Measurements from ENCODE around the gene LRRC4C. TPM values are rescaled to one million over a fixed set of nuclear protein-coding genes. Genes with fewer than 3 reads are reported as not detected.

The LRRC4C gene
- total RNA-seq, 2 donors from 2014 or later, result 0.84 to 0.95 TPM

GRCh38 chr11:40295466-40295865 lies 1164.0 kb downstream of the LRRC4C start:
- Mint-ChIP-seq H3K4me1 (peaks cover 4% of the 10 kb centered on the region), H3K27me3 (ENCODE audit: insufficient read depth) (peaks cover 36% of the 10 kb centered on the region), H3K9me3 (no peaks in the 10 kb centered on the region), H3K4me3 (no peak overlapping the region), H3K27ac (no peak overlapping the region), H3K36me3 (ENCODE audit: low read depth) (no peaks in the 10 kb centered on the region)
- H3K27me3 ChIP-seq (ENCODE audit: control insufficient read depth, insufficient read depth, low read length, poor library complexity, severe bottlenecking), result peaks cover 25% of the 10 kb centered on the region
- H3K4me1 ChIP-seq (ENCODE audit: control insufficient read depth, insufficient read depth, low read length), result no peaks in the 10 kb centered on the region
- no peaks in the 10 kb centered on the region for H3K9me3 ChIP-seq (ENCODE audit: control insufficient read depth, low read length)
- H3K27ac ChIP-seq (ENCODE audit: low read depth, low read length), result no peak overlapping the region
- H3K36me3 ChIP-seq (ENCODE audit: control insufficient read depth, insufficient read depth, low read length), result no peaks in the 10 kb centered on the region
- no peak for TF ChIP-seq CTCF (conservative IDR thresholded peaks at IDR 0.05)
- no peak overlapping the region for H3K4me3 ChIP-seq (ENCODE audit: low read length)
- H3K9ac ChIP-seq (ENCODE audit: extremely low read depth, low read length, poor library complexity, severe bottlenecking), result no peak overlapping the region
- 90 to 99% methylated on average over 4 of the region's 4 CpGs for WGBS, 2 experiments (ENCODE audit: insufficient coverage in 1 of 2, insufficient read length in 1 of 2)
- DNase-seq, result no peak

- Histone ChIP-seq H3K27ac (ENCODE audit: low read depth, low read length) (no peak overlapping the region), H3K27me3 (ENCODE audit: control insufficient read depth, insufficient read depth, low read length, poor library complexity, severe bottlenecking) (peaks cover 30% of the 10 kb centered on the region), H3K9ac (ENCODE audit: extremely low read depth, low read length, poor library complexity, severe bottlenecking) (no peak overlapping the region), H3K4me1 (ENCODE audit: control insufficient read depth, insufficient read depth, low read length) (no peaks in the 10 kb centered on the region), H3K9me3 (ENCODE audit: control insufficient read depth, low read length) (no peaks in the 10 kb centered on the region), H3K36me3 (ENCODE audit: control insufficient read depth, insufficient read depth, low read length) (no peaks in the 10 kb centered on the region), H3K4me3 (ENCODE audit: low read length) (no peak overlapping the region)
- Mint-ChIP-seq H3K4me3 (no peak overlapping the region), H3K9me3 (no peaks in the 10 kb centered on the region), H3K27me3 (ENCODE audit: insufficient read depth) (peaks cover 42% of the 10 kb centered on the region), H3K4me1 (peaks cover 4% of the 10 kb centered on the region), H3K36me3 (ENCODE audit: low read depth) (no peaks in the 10 kb centered on the region), H3K27ac (no peak overlapping the region)
- 85 to 93% methylated on average over 4 to 8 of the region's 9 CpGs for WGBS, 2 experiments (ENCODE audit: insufficient coverage in 1 of 2, insufficient read length in 1 of 2)
- TF ChIP-seq CTCF (conservative IDR thresholded peaks at IDR 0.05), result no peak
- DNase-seq, result no peak
Observed at GRCh38 chr11:40294741-40295140, 1164.7 kb downstream of the LRRC4C start.

- no peak for TF ChIP-seq CTCF (conservative IDR thresholded peaks at IDR 0.05)
- WGBS, 2 experiments (ENCODE audit: insufficient coverage in 1 of 2, insufficient read length in 1 of 2), result 84 to 85% methylated on average over 12 to 13 of the region's 13 CpGs
- Histone ChIP-seq H3K36me3 (ENCODE audit: control insufficient read depth, insufficient read depth, low read length) (no peaks in the 10 kb centered on the region), H3K9ac (ENCODE audit: extremely low read depth, low read length, poor library complexity, severe bottlenecking) (no peak overlapping the region), H3K9me3 (ENCODE audit: control insufficient read depth, low read length) (no peaks in the 10 kb centered on the region), H3K4me3 (ENCODE audit: low read length) (no peak overlapping the region), H3K27ac (ENCODE audit: low read depth, low read length) (no peak overlapping the region), H3K4me1 (ENCODE audit: control insufficient read depth, insufficient read depth, low read length) (no peaks in the 10 kb centered on the region), H3K27me3 (ENCODE audit: control insufficient read depth, insufficient read depth, low read length, poor library complexity, severe bottlenecking) (peaks cover 30% of the 10 kb centered on the region)
- DNase-seq, result no peak
- Mint-ChIP-seq H3K4me1 (peaks cover 4% of the 10 kb centered on the region), H3K27me3 (ENCODE audit: insufficient read depth) (peaks cover 46% of the 10 kb centered on the region), H3K36me3 (ENCODE audit: low read depth) (no peaks in the 10 kb centered on the region), H3K27ac (no peak overlapping the region), H3K9me3 (no peaks in the 10 kb centered on the region), H3K4me3 (peak overlapping the region; percentile 74)
Observed at GRCh38 chr11:40294349-40294735, 1165.1 kb downstream of the LRRC4C start.

Measured in endodermal cell (in vitro differentiated cells).